Measurements from ENCODE around the gene UBE2E3.
"Not testable (repeated sequence)": the region's sequence is repeated elsewhere in the genome, so short reads cannot be mapped to it uniquely, and the experiment has no call there.

UBE2E3 gene

DNA sequence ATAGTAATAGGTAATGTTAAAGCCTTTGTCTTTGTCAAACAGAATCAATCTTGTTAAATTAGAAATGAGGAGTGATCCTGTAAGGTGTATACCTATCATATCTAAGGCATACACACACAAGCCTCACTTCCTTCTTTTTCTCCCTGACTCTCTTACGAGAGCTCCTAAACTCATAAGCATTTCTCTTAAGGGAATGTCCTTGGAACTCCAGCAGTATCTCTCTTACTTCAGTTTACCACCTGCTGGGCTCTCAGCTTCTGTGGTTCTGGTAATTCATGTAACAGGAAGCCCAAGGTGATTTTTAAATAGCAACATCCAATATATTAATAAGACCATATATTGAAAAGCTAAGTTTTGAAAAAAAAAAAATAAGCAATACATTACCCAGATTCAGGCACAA lies 85.9 kb downstream of the UBE2E3 start:
- no peaks in the 10 kb centered on the region for H3K27me3 Mint-ChIP-seq (ENCODE audit: low read depth)
- H3K27ac Mint-ChIP-seq = no peak overlapping the region
- H3K36me3 Mint-ChIP-seq (ENCODE audit: low read depth) = peaks cover 2% of the 10 kb centered on the region
- no peaks in the 10 kb centered on the region for H3K4me1 Mint-ChIP-seq (ENCODE audit: low read depth)
- H3K9me3 Mint-ChIP-seq = no peaks in the 10 kb centered on the region
- no peak overlapping the region for H3K4me3 Mint-ChIP-seq

DNA sequence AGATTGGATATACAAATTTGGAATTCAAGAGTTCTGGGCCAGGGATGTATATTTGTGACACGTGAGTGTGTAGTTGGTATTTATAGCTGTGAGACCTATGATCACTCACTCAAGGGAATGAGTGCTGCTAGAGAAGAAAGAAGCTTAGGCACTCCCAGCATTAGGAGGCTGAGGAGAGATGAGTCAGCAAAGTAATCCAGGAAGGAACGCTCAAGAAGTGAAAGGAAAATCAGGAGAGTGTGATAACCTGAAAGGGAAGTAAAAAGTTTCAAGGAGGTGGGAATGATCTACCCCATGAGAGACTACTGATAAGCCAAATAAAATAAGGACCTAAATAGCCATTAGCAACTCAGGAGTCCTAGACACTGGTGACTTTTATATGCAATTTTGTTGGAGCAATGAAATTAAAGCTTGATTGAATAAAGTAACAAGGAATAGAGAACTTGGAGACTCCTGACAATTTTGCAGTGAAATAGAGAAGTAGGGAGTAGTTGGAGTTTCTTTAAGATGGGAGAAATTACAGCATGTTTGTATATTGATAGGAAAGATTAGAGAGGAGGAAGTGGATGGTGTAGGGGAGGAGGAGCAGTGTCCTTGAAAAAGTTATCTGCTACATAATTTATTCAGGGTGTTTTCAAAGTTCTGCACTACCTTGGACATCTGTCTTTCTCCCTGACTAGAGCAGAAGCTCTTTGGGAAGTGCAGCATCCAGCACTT lies 89.9 kb downstream of the UBE2E3 start:
- no peaks in the 10 kb centered on the region for H3K27me3 Mint-ChIP-seq (ENCODE audit: low read depth)
- no peak overlapping the region for H3K27ac Mint-ChIP-seq
- H3K36me3 Mint-ChIP-seq (ENCODE audit: low read depth) = no peaks in the 10 kb centered on the region
- no peaks in the 10 kb centered on the region for H3K9me3 Mint-ChIP-seq
- H3K4me1 Mint-ChIP-seq (ENCODE audit: low read depth) = peaks cover 3% of the 10 kb centered on the region
- H3K4me3 Mint-ChIP-seq = no peak overlapping the region

GRCh38 chr2:181070836-181071200 lies 90.4 kb downstream of the UBE2E3 start:
- Mint-ChIP-seq H3K27me3 (ENCODE audit: low read depth) (no peaks in the 10 kb centered on the region), H3K27ac (no peak overlapping the region), H3K4me3 (no peak overlapping the region), H3K36me3 (ENCODE audit: low read depth) (no peaks in the 10 kb centered on the region), H3K4me1 (ENCODE audit: low read depth) (peaks cover 3% of the 10 kb centered on the region), H3K9me3 (no peaks in the 10 kb centered on the region)

DNA sequence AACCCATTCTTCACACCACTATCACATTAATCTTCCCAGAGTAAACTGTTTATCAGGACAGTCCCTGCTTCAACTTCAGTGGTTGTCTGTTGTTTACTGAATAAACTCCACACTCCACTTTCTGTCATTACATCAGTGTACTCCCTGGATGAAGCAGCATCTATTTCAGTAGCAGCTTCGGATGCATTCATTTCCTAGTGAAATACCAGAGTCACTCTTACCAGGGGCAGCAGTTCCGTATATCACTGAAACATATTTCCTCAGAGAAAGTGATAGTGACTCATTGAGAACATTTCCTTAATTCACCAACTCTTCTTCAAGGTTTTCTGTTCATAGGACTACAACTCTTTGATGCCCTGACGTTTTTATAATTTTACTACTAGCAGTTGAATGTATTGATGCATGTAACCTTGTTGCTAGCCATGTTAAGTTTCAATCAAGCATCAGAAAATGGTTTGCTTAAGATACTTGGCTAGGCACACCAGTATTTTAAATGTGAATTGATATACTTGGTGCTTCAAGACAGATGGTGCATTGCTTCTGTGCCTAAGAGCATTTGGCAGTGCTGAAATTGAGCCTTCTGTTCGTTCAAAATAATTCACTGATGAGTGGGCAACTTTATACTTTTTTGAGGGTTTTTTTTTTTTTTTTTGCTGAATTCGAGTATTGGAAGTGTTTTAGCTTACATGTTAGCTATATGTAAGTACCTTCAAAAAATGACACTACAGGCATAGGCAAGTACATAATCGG lies 92.3 kb downstream of the UBE2E3 start:
- no peak overlapping the region for H3K4me3 Mint-ChIP-seq
- H3K27me3 Mint-ChIP-seq (ENCODE audit: low read depth) = no peaks in the 10 kb centered on the region
- no peaks in the 10 kb centered on the region for H3K9me3 Mint-ChIP-seq
- no peaks in the 10 kb centered on the region for H3K36me3 Mint-ChIP-seq (ENCODE audit: low read depth)
- H3K27ac Mint-ChIP-seq = no peak overlapping the region
- H3K4me1 Mint-ChIP-seq (ENCODE audit: low read depth) = peaks cover 4% of the 10 kb centered on the region

- Mint-ChIP-seq H3K27ac (no peak overlapping the region), H3K9me3 (no peaks in the 10 kb centered on the region), H3K36me3 (ENCODE audit: low read depth) (no peaks in the 10 kb centered on the region), H3K27me3 (ENCODE audit: low read depth) (no peaks in the 10 kb centered on the region), H3K4me1 (ENCODE audit: low read depth) (peaks cover 4% of the 10 kb centered on the region), H3K4me3 (no peak overlapping the region)
Measured at GRCh38 chr2:181073896-181074295, 93.5 kb downstream of the UBE2E3 start.

GRCh38 chr2:181074457-181074856 lies 94.1 kb downstream of the UBE2E3 start:
- no peak overlapping the region for H3K27ac Mint-ChIP-seq
- H3K4me1 Mint-ChIP-seq (ENCODE audit: low read depth) = peaks cover 4% of the 10 kb centered on the region

GRCh38 chr2:181076658-181077057 lies 96.3 kb downstream of the UBE2E3 start:
- Mint-ChIP-seq H3K27ac (no peak overlapping the region), H3K27me3 (ENCODE audit: low read depth) (peaks cover 4% of the 10 kb centered on the region), H3K9me3 (no peaks in the 10 kb centered on the region), H3K4me3 (no peak overlapping the region), H3K4me1 (ENCODE audit: low read depth) (peaks cover 4% of the 10 kb centered on the region), H3K36me3 (ENCODE audit: low read depth) (no peaks in the 10 kb centered on the region)

More at GRCh38 chr2:181074457-181074856, 94.1 kb downstream of the UBE2E3 start:
- Mint-ChIP-seq H3K27me3 (ENCODE audit: low read depth) (no peaks in the 10 kb centered on the region), H3K9me3 (no peaks in the 10 kb centered on the region), H3K4me3 (no peak overlapping the region), H3K36me3 (ENCODE audit: low read depth) (no peaks in the 10 kb centered on the region)

- H3K9me3 Mint-ChIP-seq = no peaks in the 10 kb centered on the region
Measured at GRCh38 chr2:181077128-181077709, 96.8 kb downstream of the UBE2E3 start.

GRCh38 chr2:181083140-181083539 lies 102.7 kb downstream of the UBE2E3 start:
- Mint-ChIP-seq H3K36me3 (ENCODE audit: low read depth) (no peaks in the 10 kb centered on the region), H3K9me3 (no peaks in the 10 kb centered on the region), H3K4me3 (no peak overlapping the region), H3K27me3 (ENCODE audit: low read depth) (peaks cover 4% of the 10 kb centered on the region), H3K27ac (no peak overlapping the region), H3K4me1 (ENCODE audit: low read depth) (no peaks in the 10 kb centered on the region)

More at GRCh38 chr2:181077128-181077709, 96.8 kb downstream of the UBE2E3 start:
- Mint-ChIP-seq H3K4me3 (no peak overlapping the region), H3K27me3 (ENCODE audit: low read depth) (peaks cover 4% of the 10 kb centered on the region), H3K4me1 (ENCODE audit: low read depth) (peaks cover 4% of the 10 kb centered on the region), H3K27ac (no peak overlapping the region), H3K36me3 (ENCODE audit: low read depth) (no peaks in the 10 kb centered on the region)

DNA sequence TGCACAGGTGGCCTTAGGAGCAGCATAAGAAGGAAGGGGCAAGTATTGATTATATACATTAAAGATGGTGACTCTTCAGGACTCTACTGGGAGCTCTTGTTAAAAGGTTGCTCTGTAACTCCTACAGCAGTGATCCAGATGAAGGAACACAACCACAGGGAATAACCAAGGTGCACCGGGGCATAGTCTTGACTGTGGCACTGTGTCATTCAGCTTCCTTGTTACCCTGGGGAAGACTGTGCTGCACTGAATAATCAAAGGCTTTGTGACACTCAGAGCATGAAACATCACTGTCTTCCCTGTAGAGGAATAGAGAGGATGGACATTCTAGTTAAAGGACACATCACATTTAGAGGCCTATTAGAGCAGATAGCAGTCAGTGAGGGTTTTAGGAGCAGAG lies 105.3 kb downstream of the UBE2E3 start:
- no peak overlapping the region for H3K4me3 Mint-ChIP-seq
- H3K4me1 Mint-ChIP-seq (ENCODE audit: low read depth) = no peaks in the 10 kb centered on the region
- no peaks in the 10 kb centered on the region for H3K27me3 Mint-ChIP-seq (ENCODE audit: low read depth)
- peaks cover 4% of the 10 kb centered on the region for H3K9me3 Mint-ChIP-seq
- no peaks in the 10 kb centered on the region for H3K36me3 Mint-ChIP-seq (ENCODE audit: low read depth)
- H3K27ac Mint-ChIP-seq = no peak overlapping the region

- peaks cover 27% of the 10 kb centered on the region for H3K9me3 Mint-ChIP-seq
- H3K4me3 Mint-ChIP-seq; H3K4me1 Mint-ChIP-seq (ENCODE audit: low read depth); H3K27me3 Mint-ChIP-seq (ENCODE audit: low read depth); H3K27ac Mint-ChIP-seq; H3K36me3 Mint-ChIP-seq (ENCODE audit: low read depth): not testable (repeated sequence)
Measured at GRCh38 chr2:181091920-181092319, 111.5 kb downstream of the UBE2E3 start.

DNA sequence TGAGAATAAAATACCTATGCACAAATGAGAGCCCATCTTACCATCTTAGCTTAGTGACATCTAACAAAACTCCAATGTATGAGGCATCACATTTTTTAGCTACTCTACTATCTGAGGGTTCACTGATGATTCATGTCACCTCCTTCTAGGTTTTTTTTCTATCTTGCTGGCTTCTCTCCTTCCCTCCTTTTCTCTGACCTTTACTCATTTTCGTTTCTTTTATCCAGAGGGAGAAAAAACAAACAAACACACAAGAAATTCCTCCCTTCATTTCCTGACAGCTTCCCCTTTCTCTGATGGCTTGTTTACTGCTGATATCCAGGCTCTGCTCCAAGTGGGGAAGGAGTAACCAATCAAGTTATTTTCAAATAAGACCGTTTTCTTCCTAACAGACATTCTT lies 115.1 kb downstream of the UBE2E3 start:
- Mint-ChIP-seq H3K4me1 (ENCODE audit: low read depth) (peaks cover 2% of the 10 kb centered on the region), H3K9me3 (peaks cover 24% of the 10 kb centered on the region), H3K27me3 (ENCODE audit: low read depth) (no peaks in the 10 kb centered on the region), H3K36me3 (ENCODE audit: low read depth) (peaks cover 1% of the 10 kb centered on the region), H3K4me3 (no peak overlapping the region), H3K27ac (no peak overlapping the region)

- H3K27ac Mint-ChIP-seq = no peak overlapping the region
- H3K4me3 Mint-ChIP-seq = no peak overlapping the region
- peaks cover 32% of the 10 kb centered on the region for H3K4me1 Mint-ChIP-seq (ENCODE audit: low read depth)
- no peaks in the 10 kb centered on the region for H3K9me3 Mint-ChIP-seq
- H3K27me3 Mint-ChIP-seq (ENCODE audit: low read depth) = peaks cover 4% of the 10 kb centered on the region
- H3K36me3 Mint-ChIP-seq (ENCODE audit: low read depth) = peaks cover 2% of the 10 kb centered on the region
Measured at GRCh38 chr2:181103659-181104058, 123.3 kb downstream of the UBE2E3 start.

DNA sequence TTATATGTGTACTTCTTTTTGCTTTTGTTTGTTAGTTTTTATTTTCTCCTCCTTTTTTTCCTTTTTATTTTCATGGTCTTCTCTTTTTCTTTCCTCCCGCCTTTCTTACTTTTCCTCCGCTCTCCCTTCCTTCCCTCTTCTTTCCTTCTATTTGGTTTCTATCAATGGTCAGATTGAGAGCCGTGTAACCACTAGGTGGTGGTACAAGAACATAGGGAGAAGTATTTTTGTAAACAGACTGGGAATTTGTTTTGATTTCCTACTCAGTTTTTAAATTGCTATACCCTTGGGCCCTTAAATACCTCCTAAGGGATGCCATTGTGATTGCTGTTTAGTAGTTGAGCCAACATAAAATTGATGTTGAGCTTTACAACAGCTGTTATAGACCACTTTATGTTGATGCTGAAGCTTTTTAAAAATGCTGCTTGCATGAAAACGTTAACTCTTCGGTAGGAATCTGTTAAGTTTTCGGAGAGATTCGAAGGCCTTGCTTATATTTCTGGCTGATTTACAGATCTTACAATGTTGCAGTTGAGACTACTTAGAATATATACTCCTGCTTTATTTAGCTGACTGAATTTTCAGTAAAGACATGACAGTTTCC lies 124.2 kb downstream of the UBE2E3 start:
- peaks cover 39% of the 10 kb centered on the region for H3K4me1 Mint-ChIP-seq (ENCODE audit: low read depth)
- H3K4me3 Mint-ChIP-seq = peak overlapping the region; percentile 6
- H3K27me3 Mint-ChIP-seq (ENCODE audit: low read depth) = peaks cover 4% of the 10 kb centered on the region

More for the DNA sequence above, 124.2 kb downstream of the UBE2E3 start:
- Mint-ChIP-seq H3K27ac (peak overlapping the region; percentile 9), H3K9me3 (peaks cover 1% of the 10 kb centered on the region), H3K36me3 (ENCODE audit: low read depth) (peaks cover 4% of the 10 kb centered on the region)
